Measurements from ENCODE around the gene IL1RAPL1.

- TF ChIP-seq CTCF (IDR thresholded peaks at IDR 0.05) (no peak), EP300 (IDR thresholded peaks at IDR 0.05) (no peak), POLR2A (IDR thresholded peaks at IDR 0.05) (no peak), POLR2AphosphoS5 (IDR thresholded peaks at IDR 0.05) (no peak)
These were observed 81.7 kb downstream of the IL1RAPL1 start for GRCh38 chrX:28668957-28669356.
